ENCODE measurements around the gene TNRC18.

GRCh38 chr7:5403442-5403841 is 20.2 kb downstream of the TNRC18 start:
- no peak for TF ChIP-seq CTCF (IDR thresholded peaks at IDR 0.05)
- TF ChIP-seq EP300 (IDR thresholded peaks at IDR 0.05): no peak
- TF ChIP-seq POLR2A (IDR thresholded peaks at IDR 0.05): no peak
